HepG2 (cell line): ENCODE data around the gene ME3. TPM values are rescaled to one million over a fixed set of nuclear protein-coding genes. Genes with fewer than 3 reads are reported as not detected.

Experiments used
- ARID4A ChIP-seq: sonication (generic); formaldehyde crosslinking; IDR thresholded peaks from 2 replicates; pipeline ENCODE4 v1.5.0; 2020; ENCODE audit warnings: mild to moderate bottlenecking, missing genetic modification reagents, borderline replicate concordance
- CSRNP2 ChIP-seq: sonication (generic); formaldehyde crosslinking; conservative IDR thresholded peaks from 2 replicates; pipeline ENCODE4 v1.8.0; 2022; ENCODE audit warnings: low read depth, missing genetic modification reagents
- HOXD1 ChIP-seq: sonication (generic); formaldehyde crosslinking; IDR thresholded peaks from 2 replicates; pipeline ENCODE4 v1.5.0; 2020; ENCODE audit warnings: missing genetic modification reagents
- RBM39 ChIP-seq: fragments of 200-400 bp; formaldehyde crosslinking; IDR thresholded peaks from one replicate; pipeline ENCODE4 v1.6.1; 2018; ENCODE audit warnings: antibody characterized with exemption, mild to moderate bottlenecking, low read depth, low read length; ENCODE audit not compliant: poor library complexity, severe bottlenecking
- ZBTB21 ChIP-seq: sonication (generic); formaldehyde crosslinking; IDR thresholded peaks from 2 replicates; pipeline ENCODE4 v1.4.0; 2020; ENCODE audit warnings: missing genetic modification reagents
- ZNF556 ChIP-seq: sonication (generic); formaldehyde crosslinking; IDR thresholded peaks from 2 replicates; pipeline ENCODE4 v1.4.0; 2020; ENCODE audit warnings: mild to moderate bottlenecking, missing genetic modification reagents, borderline replicate concordance
- polyA plus RNA-seq, 8 experiments: library from polyadenylated mRNA; depleted of rRNA in 3 of 8; stranded (reverse) in 7 of 8; unstranded in 1 of 8; fragments of >200 nt; fragmentation: Illumina TruSeq in 4 of 8; extraction: Trizol in 4 of 8; gene quantifications; 2 replicates each; pipeline versions ENCODE4 v1.2.1 to v1.2.3, GENCODE V29; 2011 to 2016; ENCODE audit warnings: low read depth in 4 of 8, missing spikeins in 1 of 8, mixed read lengths in 1 of 8; ENCODE audit not compliant: insufficient read depth in 1 of 8
- total RNA-seq, 5 experiments: library from RNA; depleted of rRNA; stranded (reverse); fragments of >200 nt; fragmentation: Illumina TruSeq; extraction: Trizol; gene quantifications; 2 replicates each; pipeline ENCODE4 v1.2.3, GENCODE V29; 2016; ENCODE audit warnings: low read depth in 1 of 5

The ME3 gene
- total and polyA plus RNA-seq, 2 of the 13 experiments (the other 11 are each of a cell fraction or from before 2014, with no cell fraction given), result not detected

DNA sequence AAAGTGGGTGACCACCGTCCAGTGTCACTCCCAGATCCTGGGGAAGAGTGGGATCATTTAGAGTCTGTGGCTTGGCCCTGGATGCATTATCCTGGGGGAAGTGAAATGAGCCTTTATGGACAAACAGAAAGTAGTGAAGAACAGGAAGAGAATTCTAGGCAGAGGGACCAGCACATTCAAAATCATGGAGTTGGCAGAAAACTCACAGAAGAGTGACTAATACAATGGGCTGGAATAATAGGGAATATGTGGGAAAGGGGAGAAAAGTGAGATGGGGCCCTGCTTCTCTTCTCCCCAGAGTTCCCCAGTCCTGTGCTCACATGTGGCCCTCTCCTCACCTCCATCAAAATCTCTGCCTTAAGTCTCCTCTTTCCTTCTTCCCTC lies 213.4 kb downstream of the ME3 start (continued):
- TF ChIP-seq ARID4A (CRISPR knock-in tag) (no peak), HOXD1 (CRISPR knock-in tag) (no peak), CSRNP2 (CRISPR knock-in tag) (no peak), ZNF556 (no peak), ZBTB21 (CRISPR knock-in tag) (no peak), RBM39 (no peak)
- TF ChIP-seq, all 625 proteins: peak for 0
